DMS153 treated with DMSO at 0.1 percent for 48 hours (cell line): ENCODE data around the gene SSR2.
"Not testable (repeated sequence)": the region's sequence is repeated elsewhere in the genome, so short reads cannot be mapped to it uniquely, and the experiment has no call there.

Source experiments
- DNase-seq: peaks from one replicate; lab custom pipeline; 2025; ENCODE audit not compliant: unreplicated experiment; lab: John Stamatoyannopoulos, UW

Gene SSR2

DNA sequence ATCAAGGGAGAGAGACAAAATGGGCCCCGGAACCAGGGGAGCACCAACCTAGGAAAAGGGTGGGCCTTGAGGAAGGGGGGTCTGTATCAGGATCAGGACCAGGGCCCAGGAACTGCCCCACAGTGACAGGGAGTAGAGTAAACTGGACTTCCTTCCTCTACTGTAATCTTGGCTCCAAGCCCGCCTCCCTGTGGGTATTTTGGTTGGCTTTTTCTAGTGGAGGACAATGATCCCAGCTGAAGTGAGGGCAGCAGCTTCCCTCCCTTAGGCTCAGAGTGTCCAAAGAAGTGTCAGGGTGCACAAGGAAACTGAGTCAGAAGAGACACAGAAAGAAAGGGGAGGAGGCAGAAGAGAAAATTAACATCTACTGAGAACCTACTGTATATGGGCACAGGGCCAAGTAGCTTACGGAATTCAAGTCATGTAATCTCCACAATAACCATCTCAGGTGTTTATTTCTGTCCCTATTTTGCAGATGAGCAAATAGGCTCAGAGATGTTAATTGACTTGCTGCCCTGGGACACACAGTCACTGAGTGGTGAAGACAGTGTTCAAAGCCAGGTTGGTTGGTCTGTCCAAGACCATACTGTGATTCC, 28.0 kb upstream of the SSR2 start:
- DNase-seq: no peak

DNA sequence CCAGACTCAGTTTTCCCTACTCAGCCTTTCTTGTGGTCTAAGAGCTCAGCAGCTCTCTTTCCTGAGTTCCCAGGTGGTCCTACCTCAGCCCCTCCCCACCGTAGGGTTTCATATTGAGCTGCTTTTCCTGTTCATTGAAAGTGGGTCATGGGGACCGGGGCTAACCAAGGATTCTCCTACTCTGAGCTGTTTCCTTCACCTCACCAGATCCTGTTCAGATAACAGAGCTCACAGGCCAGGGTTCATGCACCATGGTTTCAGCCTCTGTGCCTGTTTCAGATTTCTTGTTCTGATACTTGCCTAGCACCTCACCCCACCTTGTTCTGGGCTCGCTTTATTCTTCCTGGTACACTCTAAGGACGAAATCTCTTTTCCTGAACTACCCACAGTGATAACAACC, 24.3 kb upstream of the SSR2 start:
- no peak for DNase-seq

GRCh38 chr1:156042828-156043227, 22.1 kb upstream of the SSR2 start:
- no peak for DNase-seq

- not testable (repeated sequence) for DNase-seq
These were observed 14.2 kb upstream of the SSR2 start for GRCh38 chr1:156034991-156035390.

DNA sequence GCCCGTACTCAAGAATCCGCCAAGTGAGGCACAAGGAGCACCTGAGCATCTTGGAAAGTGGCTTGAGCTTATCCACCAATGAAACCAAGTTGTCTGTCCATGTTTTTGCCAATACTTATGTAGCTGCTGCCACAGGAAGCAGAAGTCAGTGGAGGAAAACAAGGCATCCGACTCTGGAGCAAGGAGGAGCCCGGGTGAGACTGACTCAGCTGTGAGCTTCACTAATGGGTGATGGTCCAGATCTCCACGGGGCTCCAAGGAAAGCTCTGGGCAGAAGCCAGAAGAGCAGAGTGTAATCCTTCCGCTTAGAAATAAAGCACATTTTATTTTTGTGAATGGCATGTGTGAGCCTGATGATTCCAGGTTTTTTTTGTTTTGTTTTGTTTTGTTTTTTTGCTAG, 12.3 kb upstream of the SSR2 start:
- no peak for DNase-seq

GRCh38 chr1:156026588-156026987, 5.8 kb upstream of the SSR2 start:
- no peak for DNase-seq

GRCh38 chr1:156025876-156026275, 5.1 kb upstream of the SSR2 start:
- no peak for DNase-seq

GRCh38 chr1:156024801-156025200, 4.0 kb upstream of the SSR2 start:
- DNase-seq: no peak

- DNase-seq: no peak
These were observed 1.2 kb upstream of the SSR2 start for GRCh38 chr1:156021954-156022353.

- no peak for DNase-seq
These were observed 310 bp upstream of the SSR2 start for GRCh38 chr1:156021093-156021428.

DNA sequence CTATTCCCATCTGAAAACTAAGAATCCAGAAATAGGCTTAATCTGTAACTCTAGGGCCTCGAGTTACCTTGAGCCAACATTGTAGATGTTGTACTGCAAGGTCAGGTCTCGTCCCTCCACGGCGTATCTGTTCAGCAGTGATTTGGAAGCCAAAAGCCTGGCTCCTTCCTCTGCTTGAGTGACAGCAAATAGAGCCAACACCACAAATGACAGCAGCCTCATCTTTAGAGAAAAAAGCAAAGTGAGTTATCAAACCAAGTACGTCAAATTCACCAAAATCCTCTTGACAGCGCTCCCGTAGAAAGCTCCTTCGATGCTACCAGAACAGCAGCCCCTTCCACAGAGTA, 832 bp downstream of the SSR2 start:
- no peak for DNase-seq

- no peak for DNase-seq
These were observed 5.9 kb downstream of the SSR2 start for GRCh38 chr1:156014829-156015228.

- DNase-seq: no peak
These were observed 8.5 kb downstream of the SSR2 start for GRCh38 chr1:156012051-156012817.

DNA sequence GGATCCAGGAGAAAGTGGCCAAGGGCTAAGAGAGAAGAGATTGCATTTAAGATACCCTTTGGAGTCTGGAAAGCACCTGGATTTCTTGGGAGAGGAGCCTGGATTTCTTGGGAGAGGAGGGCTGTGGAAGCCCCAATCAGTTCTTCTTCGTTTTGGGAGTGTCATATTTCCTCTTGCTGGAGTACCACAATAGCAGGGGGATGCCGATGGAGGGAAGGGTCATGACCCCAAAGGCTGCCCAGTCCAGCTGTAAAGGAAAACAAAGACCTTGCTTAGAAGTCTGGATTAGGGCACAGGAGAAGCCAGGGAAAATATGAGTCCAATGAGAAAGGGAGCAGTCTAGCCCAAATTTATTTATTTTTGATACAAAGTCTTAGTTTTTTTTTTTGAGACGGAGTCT, 11.3 kb downstream of the SSR2 start:
- DNase-seq: no peak

DNA sequence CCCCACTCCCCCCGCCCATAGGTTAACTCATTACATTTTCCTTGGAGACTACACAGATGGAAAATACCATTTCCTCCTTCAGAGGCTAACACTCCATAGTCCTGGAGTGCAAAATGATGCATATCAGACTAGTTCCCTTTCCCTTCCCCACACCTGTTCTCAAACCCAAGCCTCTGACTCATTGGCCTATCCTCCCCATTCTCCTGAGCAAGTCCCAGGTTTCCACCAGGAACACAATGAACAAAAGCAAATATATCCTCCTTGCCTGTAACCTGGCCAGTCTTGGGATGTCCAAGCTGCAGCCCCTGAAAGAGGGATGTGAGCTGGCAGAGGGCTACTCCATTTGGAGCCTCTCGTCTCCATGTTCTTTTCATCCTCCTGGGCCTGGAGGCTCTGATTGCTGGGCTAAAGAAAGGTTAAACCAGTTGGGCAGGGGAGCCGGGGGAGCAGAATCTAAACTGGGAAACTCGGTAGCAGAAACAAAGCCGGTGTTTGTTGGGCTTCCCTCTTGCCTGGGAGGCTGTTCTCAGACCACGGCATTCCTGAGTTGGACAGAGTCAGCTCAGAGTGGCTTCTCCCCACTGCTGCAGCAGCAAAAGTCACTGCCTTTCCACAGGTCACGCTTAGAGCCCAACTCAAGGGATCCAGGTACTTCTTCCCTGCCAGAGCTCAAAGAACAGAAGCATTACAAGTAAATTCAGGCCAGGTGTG, 13.9 kb downstream of the SSR2 start:
- no peak for DNase-seq

- DNase-seq: no peak
These were observed 15.7 kb downstream of the SSR2 start for GRCh38 chr1:156004843-156005584.

GRCh38 chr1:156003923-156004188, 16.9 kb downstream of the SSR2 start:
- DNase-seq: no peak

DNA sequence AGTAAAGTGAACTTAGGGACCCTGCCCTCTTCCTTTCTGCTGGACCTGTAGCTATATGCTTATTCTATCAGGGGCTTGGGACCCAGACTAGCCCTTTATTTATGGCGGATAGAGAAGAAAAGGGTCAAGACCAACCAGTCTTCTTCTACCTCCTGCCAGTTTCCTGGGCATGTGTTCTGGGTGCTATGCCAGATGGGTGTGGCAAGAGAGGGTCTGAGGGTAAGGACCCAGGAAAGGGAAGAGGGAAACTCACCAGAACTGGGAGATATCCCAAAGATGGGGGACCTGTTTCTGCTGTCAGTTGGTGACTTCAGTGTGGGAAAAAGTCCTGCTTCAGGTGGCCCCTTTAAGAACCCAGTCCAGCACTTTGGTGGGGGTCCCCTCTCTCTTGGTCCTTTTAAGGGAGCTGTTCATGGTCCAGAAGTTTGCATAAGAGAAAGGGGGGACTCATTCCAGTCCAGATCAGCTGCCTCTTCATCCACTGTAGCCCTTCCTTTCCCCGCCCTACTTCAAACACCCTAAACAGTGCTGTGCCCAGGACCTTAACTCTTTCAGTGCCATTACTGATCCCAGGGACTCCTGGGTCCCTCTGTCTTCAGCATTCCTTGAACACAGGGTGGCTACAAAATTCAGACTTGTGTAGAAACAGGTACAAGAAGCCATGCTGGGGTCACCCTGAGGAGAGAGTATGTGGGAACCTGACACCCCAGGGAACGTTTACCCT, 18.4 kb downstream of the SSR2 start:
- no peak for DNase-seq

DNA sequence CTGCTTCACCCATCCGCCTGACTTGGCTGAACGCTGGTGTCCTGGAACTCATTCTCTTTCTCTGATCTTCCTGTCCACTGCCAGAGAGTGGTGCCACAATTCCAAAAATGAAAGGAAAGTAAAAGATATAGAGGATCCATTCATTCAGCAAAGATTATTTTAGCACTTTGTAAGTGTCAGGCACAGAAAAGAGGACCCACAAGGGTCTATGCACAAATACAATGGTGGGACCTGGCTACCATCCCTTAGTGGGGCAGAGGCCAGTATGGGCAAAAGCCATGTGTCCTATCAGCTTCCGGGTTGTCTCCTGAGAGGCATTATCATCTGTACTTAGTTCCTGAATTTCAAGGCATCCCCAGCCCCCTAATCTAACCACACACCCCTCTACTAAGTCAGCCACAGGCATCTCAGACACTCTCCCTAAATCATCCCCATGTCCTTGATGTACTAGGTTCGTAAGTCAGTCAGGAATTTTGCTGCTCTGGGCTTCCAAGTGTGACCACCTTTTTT, 19.0 kb downstream of the SSR2 start:
- DNase-seq: no peak

GRCh38 chr1:156001021-156001661, 19.6 kb downstream of the SSR2 start:
- no peak for DNase-seq

DNA sequence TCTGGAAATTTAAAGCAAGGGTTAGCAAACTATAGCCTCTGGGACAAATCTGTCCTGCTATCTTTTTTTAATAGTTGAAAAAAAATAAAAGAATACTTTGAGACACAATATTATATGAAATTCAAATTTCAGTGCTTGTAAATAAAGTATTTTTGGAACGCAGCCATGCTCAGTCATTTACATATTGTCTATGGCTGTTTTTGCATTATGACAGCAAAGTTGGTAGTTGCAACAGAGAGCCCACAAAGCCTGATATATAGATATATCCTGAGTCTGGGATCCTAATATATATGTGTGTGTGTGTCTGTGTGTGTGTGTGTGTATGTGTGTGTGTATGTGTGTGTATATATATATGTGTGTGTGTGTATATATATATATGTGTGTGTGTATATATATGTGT, 20.8 kb downstream of the SSR2 start:
- DNase-seq: no peak
